ENCODE data around the gene COL11A2. TPM values are rescaled to one million over a fixed set of nuclear protein-coding genes. Genes with fewer than 3 reads are reported as not detected.

The COL11A2 gene
- total and polyA plus RNA-seq, 4 experiments from 2014 or later: 0.40 to 1.6 (median 0.87) TPM

DNA sequence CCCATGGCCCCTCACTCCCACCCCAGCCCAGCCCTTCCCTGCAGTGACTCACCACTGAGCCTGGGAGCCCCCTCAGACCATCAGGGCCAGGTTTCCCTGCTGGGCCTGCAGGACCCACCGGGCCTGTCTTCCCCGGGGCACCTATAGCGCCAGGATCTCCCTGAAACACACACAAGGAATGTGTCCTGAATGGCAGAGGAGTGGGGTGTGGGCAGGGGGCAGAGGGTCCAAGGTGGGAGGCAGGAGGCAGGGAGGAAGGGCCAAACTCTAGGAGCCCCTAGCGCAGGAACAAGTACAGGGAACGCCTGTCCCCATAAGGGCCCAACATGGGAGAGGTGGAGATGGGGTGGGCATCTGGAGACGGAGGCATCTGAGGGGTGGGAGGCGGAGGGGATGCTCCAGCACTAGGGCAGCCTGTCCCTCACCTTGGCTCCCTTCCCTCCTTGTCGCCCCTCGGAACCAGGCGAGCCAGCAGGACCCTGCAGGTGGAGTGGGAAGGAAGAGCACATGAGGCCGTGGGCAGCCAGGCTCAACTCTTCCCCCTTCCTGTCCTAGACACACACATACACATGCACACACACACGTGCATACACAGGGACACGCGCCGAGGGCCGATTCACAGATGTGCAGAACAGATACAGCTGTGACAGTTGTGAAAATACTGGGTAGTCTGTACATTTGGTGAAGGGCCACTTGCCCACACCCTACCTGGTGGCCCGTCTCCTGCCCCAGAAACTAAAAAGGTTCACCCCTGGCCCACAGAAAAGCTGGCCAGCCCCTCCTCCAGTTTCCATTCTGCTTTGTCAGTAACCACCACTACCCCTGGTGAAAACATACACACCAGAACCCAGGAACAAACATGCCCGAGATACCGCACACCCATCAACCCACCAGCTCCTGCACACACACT lies 24.6 kb downstream of the COL11A2 start:
- no peak overlapping the region for H3K4me3 Mint-ChIP-seq
- DNase-seq: no peak
- H3K36me3 Mint-ChIP-seq: no peaks in the 10 kb centered on the region
- Histone ChIP-seq H3K27me3 (ENCODE audit: insufficient read depth, low read length) (no peaks in the 10 kb centered on the region), H3K9me3 (ENCODE audit: control insufficient read depth in 1 of 2, low read length in 2 of 2) (no peaks in the 10 kb centered on the region), H3K36me3 (ENCODE audit: insufficient read depth, low read length) (no peaks in the 10 kb centered on the region), H3K4me1 (ENCODE audit: insufficient read depth, low read length) (no peaks in the 10 kb centered on the region), H3K27ac (ENCODE audit: low read depth, low read length) (no peak overlapping the region), H3K4me3 (ENCODE audit: low read length in 2 of 2) (no peak overlapping the region)
- CTCF ChIA-PET (ENCODE audit: partially characterized antibody): no interaction called here
- POLR2A ChIA-PET (ENCODE audit: partially characterized antibody): interaction anchor here (1.5 kb wide), 1 partner anchor 24 kb away, joined by 4 read pairs; the partner anchor contains the start of gene COL11A2
- no peaks in the 10 kb centered on the region for H3K4me1 Mint-ChIP-seq
- intact Hi-C loops (cut with micrococcal nuclease): no loop called here
- peak overlapping the region in 1 of 7 donors; percentile 62 for H3K27ac Mint-ChIP-seq
- H3K27me3 Mint-ChIP-seq: peaks cover 0 to 2% of the 10 kb centered on the region in 2 donors
- no peaks in the 10 kb centered on the region for H3K9me3 Mint-ChIP-seq

DNA sequence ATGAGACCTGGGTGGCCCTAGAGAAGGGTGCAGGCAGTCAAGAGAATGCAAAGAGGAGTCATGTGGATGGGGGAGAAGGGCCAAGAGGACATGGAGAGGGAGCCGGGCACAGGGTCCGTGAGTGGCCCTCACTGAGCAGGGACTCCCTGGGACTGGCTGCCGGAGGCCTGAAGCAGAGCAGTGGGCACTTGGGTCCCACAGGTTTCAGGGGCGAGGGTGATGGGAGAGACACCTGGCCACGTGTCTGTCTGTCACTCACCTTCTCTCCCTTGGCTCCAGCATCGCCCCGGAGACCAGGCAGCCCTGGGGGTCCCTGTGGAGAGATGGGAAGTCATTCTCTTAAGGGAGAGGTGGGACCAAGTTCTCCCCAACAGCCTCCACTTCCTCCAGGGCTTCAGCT lies 25.5 kb downstream of the COL11A2 start:
- Mint-ChIP-seq H3K4me1 (peaks cover 0 to 2% (median under 1%) of the 10 kb centered on the region in 4 donors), H3K27me3 (peaks cover 0 to 2% of the 10 kb centered on the region in 2 donors), H3K9me3 (peaks cover 0 to 2% (median 0%) of the 10 kb centered on the region in 8 donors), H3K27ac (no peak overlapping the region), H3K4me3 (no peak overlapping the region), H3K36me3 (no peaks in the 10 kb centered on the region)
- H3K36me3 ChIP-seq (ENCODE audit: insufficient read depth, low read length): no peaks in the 10 kb centered on the region
- DNase-seq: no peak
- H3K4me3 ChIP-seq (ENCODE audit: low read length in 2 of 2): no peak overlapping the region
- H3K4me1 ChIP-seq (ENCODE audit: insufficient read depth, low read length): peaks cover 3% of the 10 kb centered on the region
- no peaks in the 10 kb centered on the region for H3K9me3 ChIP-seq (ENCODE audit: control insufficient read depth in 1 of 2, low read length in 2 of 2)
- ChIA-PET CTCF (ENCODE audit: partially characterized antibody) (no interaction called here), POLR2A (ENCODE audit: partially characterized antibody) (no interaction called here)
- intact Hi-C loops (cut with micrococcal nuclease): no loop called here
- H3K27ac ChIP-seq (ENCODE audit: low read depth, low read length): no peak overlapping the region
- H3K27me3 ChIP-seq (ENCODE audit: insufficient read depth, low read length): no peaks in the 10 kb centered on the region

DNA sequence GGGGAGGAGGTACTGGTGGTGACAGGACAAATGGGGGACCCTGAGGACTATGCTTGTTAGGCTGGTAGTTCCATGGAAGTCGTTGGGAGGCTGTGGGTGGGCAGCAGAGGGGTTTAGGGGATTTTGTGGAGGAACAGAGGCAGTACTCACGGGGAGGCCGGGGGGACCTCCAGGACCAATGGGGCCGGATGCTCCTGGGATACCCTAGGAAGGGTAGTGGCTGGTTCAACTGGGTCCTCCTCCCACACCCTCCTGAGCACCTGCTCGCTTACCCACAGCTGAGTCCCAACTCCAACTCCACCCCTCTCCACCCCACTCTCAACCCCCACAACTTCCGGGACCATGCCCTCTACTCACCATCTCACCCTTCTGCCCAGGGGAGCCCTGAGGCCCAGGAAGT lies 25.9 kb downstream of the COL11A2 start:
- Mint-ChIP-seq H3K27ac (no peak overlapping the region), H3K36me3 (no peaks in the 10 kb centered on the region), H3K27me3 (peaks cover 2% of the 10 kb centered on the region in 2 donors), H3K4me3 (no peak overlapping the region), H3K9me3 (peaks cover 0 to 2% (median 0%) of the 10 kb centered on the region in 8 donors), H3K4me1 (peaks cover 1 to 7% (median 4%) of the 10 kb centered on the region in 4 donors)
- Histone ChIP-seq H3K9me3 (ENCODE audit: control insufficient read depth in 1 of 2, low read length in 2 of 2) (no peaks in the 10 kb centered on the region), H3K4me3 (ENCODE audit: low read length in 2 of 2) (no peak overlapping the region), H3K27ac (ENCODE audit: low read depth, low read length) (no peak overlapping the region), H3K36me3 (ENCODE audit: insufficient read depth, low read length) (no peaks in the 10 kb centered on the region), H3K4me1 (ENCODE audit: insufficient read depth, low read length) (peaks cover 5% of the 10 kb centered on the region), H3K27me3 (ENCODE audit: insufficient read depth, low read length) (no peaks in the 10 kb centered on the region)
- ChIA-PET CTCF (ENCODE audit: partially characterized antibody) (no interaction called here), POLR2A (ENCODE audit: partially characterized antibody) (no interaction called here)
- DNase-seq: no peak
- intact Hi-C loops (cut with micrococcal nuclease): no loop called here

DNA sequence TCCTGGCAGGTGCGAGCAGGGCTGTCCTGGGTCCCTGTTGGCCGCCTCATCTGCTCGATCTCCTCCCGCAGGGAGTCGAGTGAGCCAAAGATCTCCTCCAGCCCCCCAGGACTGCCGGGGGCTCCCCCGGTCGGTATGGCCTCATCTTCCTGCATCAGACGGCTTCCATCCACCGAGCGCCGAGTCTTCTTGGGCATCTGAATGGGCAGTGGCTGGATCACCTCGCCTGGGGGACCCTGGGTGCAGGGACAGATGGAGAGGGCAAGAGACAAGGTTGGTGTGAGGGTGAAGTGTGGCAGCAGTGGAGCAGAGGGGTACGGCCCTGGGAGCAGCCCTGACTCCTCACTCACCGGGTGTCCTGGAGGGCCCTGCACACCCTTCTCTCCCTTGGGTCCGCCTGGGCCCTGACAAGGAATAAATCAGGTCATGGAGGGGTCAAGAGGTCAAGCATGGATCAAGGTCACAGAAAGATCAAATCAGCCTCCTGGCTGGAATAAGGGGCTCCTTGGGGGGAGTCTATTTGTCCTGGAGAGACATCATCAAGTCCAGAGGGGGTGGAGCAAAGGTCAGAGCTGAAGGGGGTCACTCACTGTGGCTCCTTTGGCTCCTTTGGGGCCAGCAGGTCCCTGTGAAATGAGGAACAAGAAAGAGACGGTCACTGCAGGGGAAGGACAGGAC lies 26.5 kb downstream of the COL11A2 start:
- DNase-seq: no peak
- Mint-ChIP-seq H3K4me3 (no peak overlapping the region), H3K27me3 (peaks cover 2 to 7% of the 10 kb centered on the region in 2 donors), H3K9me3 (peaks cover 0 to 2% (median 0%) of the 10 kb centered on the region in 8 donors), H3K36me3 (no peaks in the 10 kb centered on the region), H3K27ac (no peak overlapping the region), H3K4me1 (peaks cover 1 to 11% (median 8%) of the 10 kb centered on the region in 4 donors)
- no peak overlapping the region for H3K27ac ChIP-seq (ENCODE audit: low read depth, low read length)
- H3K36me3 ChIP-seq (ENCODE audit: insufficient read depth, low read length): no peaks in the 10 kb centered on the region
- POLR2A ChIA-PET (ENCODE audit: partially characterized antibody): no interaction called here
- CTCF ChIA-PET (ENCODE audit: partially characterized antibody): no interaction called here
- no peaks in the 10 kb centered on the region for H3K9me3 ChIP-seq (ENCODE audit: control insufficient read depth in 1 of 2, low read length in 2 of 2)
- intact Hi-C loops (cut with micrococcal nuclease): no loop called here
- H3K4me1 ChIP-seq (ENCODE audit: insufficient read depth, low read length): peaks cover 5% of the 10 kb centered on the region
- H3K4me3 ChIP-seq (ENCODE audit: low read length in 2 of 2): no peak overlapping the region
- no peaks in the 10 kb centered on the region for H3K27me3 ChIP-seq (ENCODE audit: insufficient read depth, low read length)

DNA sequence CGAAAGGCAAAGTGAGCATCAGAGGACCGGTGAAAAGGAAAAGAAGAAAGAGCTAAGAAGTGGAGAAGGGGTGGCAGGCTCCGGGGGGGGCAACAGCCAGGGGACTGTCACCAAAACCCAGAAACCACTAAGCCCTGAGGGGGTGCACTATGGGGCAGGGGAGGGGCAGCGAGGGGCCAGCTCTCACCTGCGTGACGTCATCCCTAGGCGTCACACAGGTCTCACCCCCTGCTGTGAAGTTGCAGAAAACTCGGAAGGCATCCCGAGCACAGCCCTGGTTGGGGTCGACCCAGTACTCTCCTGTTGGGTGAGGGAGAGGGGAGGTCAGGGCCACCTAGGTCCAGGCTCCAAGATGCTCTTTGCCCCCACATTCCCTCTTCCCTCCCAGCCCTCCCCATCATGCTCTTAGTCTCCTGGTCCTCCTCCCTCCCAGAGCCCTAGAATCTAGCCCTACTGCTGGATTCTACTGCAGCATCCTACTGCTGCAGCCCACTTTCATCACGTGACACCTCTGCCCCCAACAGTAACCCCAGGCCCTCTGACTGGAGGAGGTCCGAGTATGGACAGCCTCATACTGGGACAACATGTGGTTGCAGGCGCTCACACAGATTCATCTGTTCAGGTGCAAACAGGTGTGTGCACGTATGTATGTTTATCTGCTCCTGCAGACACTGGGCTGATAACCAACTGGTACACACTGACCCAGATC lies 27.4 kb downstream of the COL11A2 start:
- POLR2A ChIA-PET (ENCODE audit: partially characterized antibody): no interaction called here
- Histone ChIP-seq H3K4me1 (ENCODE audit: insufficient read depth, low read length) (peaks cover 5% of the 10 kb centered on the region), H3K9me3 (ENCODE audit: control insufficient read depth in 1 of 2, low read length in 2 of 2) (no peaks in the 10 kb centered on the region), H3K27ac (ENCODE audit: low read depth, low read length) (no peak overlapping the region), H3K36me3 (ENCODE audit: insufficient read depth, low read length) (no peaks in the 10 kb centered on the region), H3K27me3 (ENCODE audit: insufficient read depth, low read length) (no peaks in the 10 kb centered on the region), H3K4me3 (ENCODE audit: low read length in 2 of 2) (no peak overlapping the region)
- Mint-ChIP-seq H3K4me3 (peak overlapping the region in 1 of 8 donors; percentile 43), H3K27ac (no peak overlapping the region), H3K9me3 (peaks cover 0 to 2% (median 0%) of the 10 kb centered on the region in 8 donors), H3K36me3 (no peaks in the 10 kb centered on the region), H3K27me3 (peaks cover 2 to 7% of the 10 kb centered on the region in 2 donors), H3K4me1 (peaks cover 1 to 11% (median 8%) of the 10 kb centered on the region in 4 donors)
- intact Hi-C loops (cut with micrococcal nuclease): no loop called here
- no peak for DNase-seq
- CTCF ChIA-PET (ENCODE audit: partially characterized antibody): interaction anchor here (1.4 to 8.5 kb wide), 3 partner anchors 15 to 83 kb away, joined by 4 to 105 read pairs (median 55); partner anchors contain the start of genes RXRB and SLC39A7

DNA sequence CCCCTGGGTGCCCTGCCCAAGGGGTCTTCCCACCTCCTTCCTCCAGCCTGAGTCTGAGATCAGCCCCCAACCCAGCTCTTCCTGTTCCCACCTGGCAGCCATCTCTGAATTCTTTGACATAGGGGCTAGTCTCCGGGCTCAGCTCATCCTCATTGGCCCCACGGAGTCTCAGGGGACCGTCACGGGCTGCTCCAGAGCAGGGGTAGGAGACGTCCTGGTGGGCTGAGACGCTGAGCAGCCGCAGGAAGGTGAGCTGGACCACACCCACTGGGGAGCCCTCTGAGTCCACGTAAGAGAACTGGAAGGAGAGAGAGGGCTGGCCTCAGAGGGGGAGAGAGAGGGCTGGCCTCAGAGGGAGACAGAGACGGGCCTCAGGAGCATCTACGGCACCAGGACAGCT lies 28.1 kb downstream of the COL11A2 start:
- H3K27ac ChIP-seq (ENCODE audit: low read depth, low read length): no peak overlapping the region
- Mint-ChIP-seq H3K27ac (peak overlapping the region in 1 of 7 donors; percentile 68), H3K4me1 (peaks cover 1 to 11% (median 8%) of the 10 kb centered on the region in 4 donors), H3K27me3 (peaks cover 2 to 7% of the 10 kb centered on the region in 2 donors), H3K4me3 (peak overlapping the region in 1 of 8 donors; percentile 51), H3K9me3 (peaks cover 0 to 2% (median 0%) of the 10 kb centered on the region in 8 donors), H3K36me3 (no peaks in the 10 kb centered on the region)
- no peak for DNase-seq
- no peak overlapping the region for H3K4me3 ChIP-seq (ENCODE audit: low read length in 2 of 2)
- no peaks in the 10 kb centered on the region for H3K9me3 ChIP-seq (ENCODE audit: control insufficient read depth in 1 of 2, low read length in 2 of 2)
- no peaks in the 10 kb centered on the region for H3K27me3 ChIP-seq (ENCODE audit: insufficient read depth, low read length)
- H3K36me3 ChIP-seq (ENCODE audit: insufficient read depth, low read length): no peaks in the 10 kb centered on the region
- ChIA-PET POLR2A (ENCODE audit: partially characterized antibody) (no interaction called here), CTCF (ENCODE audit: partially characterized antibody) (interaction anchor here (1.4 to 8.5 kb wide), 3 partner anchors 15 to 84 kb away, joined by 4 to 105 read pairs (median 55); partner anchors contain the start of genes RXRB and SLC39A7)
- peaks cover 5% of the 10 kb centered on the region for H3K4me1 ChIP-seq (ENCODE audit: insufficient read depth, low read length)
- intact Hi-C loops (cut with micrococcal nuclease): no loop called here
